Measurements from ENCODE around the gene NOC2L. TPM values are rescaled to one million over a fixed set of nuclear protein-coding genes. Genes with fewer than 3 reads are reported as not detected.
A peak's percentile ranks its signal among the peaks of the same experiment; 100 is the strongest.

Gene NOC2L
- total RNA-seq, 1 experiment from 2014 or later: 93.4 TPM

DNA sequence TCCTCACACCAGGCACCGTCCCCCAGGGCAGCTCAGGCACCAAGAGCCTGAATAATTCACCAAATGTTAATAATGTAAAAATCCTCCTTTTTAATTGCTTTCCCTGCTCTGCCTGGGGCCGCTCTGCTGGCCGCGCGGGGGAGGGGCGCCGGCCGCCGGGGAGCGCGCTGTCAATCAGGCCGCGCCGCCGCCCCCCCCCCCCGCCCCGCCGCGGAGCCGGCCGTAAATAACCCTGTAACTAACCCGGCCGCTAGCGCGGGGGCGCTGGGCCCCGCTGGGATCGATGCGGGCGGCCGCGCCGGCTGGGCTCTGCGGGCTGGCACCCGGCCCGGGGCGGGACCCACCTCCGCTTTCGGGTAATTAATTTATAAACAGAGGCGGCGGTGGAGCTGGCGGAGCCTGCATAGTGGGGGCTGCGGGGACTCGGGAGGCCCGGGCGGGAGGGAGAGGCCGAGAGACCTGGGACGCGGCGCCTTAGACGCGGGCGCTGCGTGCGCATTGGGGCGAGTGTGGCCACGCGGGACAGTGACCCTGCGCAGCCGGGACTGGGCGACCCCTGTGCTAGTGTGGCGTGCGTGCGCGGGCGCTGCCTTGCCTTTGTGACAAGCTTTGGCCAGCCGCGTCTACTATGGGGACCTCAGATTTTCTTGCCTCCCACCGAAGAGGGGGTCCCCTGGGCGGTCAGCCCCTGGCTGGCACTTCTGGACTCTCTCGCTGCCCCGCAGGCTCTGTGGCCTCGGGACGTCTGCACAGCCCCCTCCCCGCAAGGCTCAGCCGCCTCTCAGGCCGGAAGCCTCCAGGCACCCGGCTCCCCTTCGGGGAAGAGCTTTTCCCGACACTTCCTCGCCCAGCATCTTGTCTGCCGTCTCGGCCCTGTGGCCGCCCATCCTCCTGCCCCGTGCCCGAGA is 18.7 kb downstream of the NOC2L start:
- Mint-ChIP-seq H3K27ac (ENCODE audit: unreplicated experiment) (no peak overlapping the region), H3K36me3 (ENCODE audit: insufficient read depth, unreplicated experiment) (peaks cover 22% of the 10 kb centered on the region), H3K4me1 (ENCODE audit: low read depth, unreplicated experiment) (no peaks in the 10 kb centered on the region), H3K4me3 (ENCODE audit: unreplicated experiment) (peak overlapping the region; percentile 68), H3K27me3 (ENCODE audit: insufficient read depth, unreplicated experiment) (peaks cover 6% of the 10 kb centered on the region), H3K9me3 (ENCODE audit: unreplicated experiment) (no peaks in the 10 kb centered on the region)
- ChIA-PET POLR2A (no interaction called here), CTCF (interaction anchor here (2.1 kb wide), 1 partner anchor 36 kb away, joined by 8 read pairs; no protein-coding TSS in a partner anchor)
- peaks cover 20% of the 10 kb centered on the region for H3K4me1 ChIP-seq
- TF ChIP-seq CTCF (IDR thresholded peaks at IDR 0.05; ENCODE audit: insufficient read depth in 1 of 2, low read depth in 1 of 2, low read length in 1 of 2, severe bottlenecking in 1 of 2, unreplicated experiment in 1 of 2): no peak
- H3K4me3 ChIP-seq (ENCODE audit: low read depth, low read length): peak overlapping the region; percentile 27
- intact Hi-C loops (cut with micrococcal nuclease; ENCODE audit: unreplicated experiment): no loop called here
- no peaks in the 10 kb centered on the region for H3K9me3 ChIP-seq
- H3K27me3 ChIP-seq (replicated peaks; ENCODE audit: control insufficient read depth, insufficient read depth, low read length): peaks cover 5% of the 10 kb centered on the region; the same call in 1 of the 2 replicates
- no peaks in the 10 kb centered on the region for H3K36me3 ChIP-seq (ENCODE audit: control insufficient read depth, insufficient read depth, low read length)
- BruUV-seq (replicated peaks): no TSS peak
- DNase-seq: no peak

GRCh38 chr1:939511-940106 is 19.4 kb downstream of the NOC2L start:
- Mint-ChIP-seq H3K27ac (ENCODE audit: unreplicated experiment) (no peak overlapping the region), H3K27me3 (ENCODE audit: insufficient read depth, unreplicated experiment) (peaks cover 6% of the 10 kb centered on the region), H3K4me1 (ENCODE audit: low read depth, unreplicated experiment) (peaks cover 6% of the 10 kb centered on the region), H3K9me3 (ENCODE audit: unreplicated experiment) (no peaks in the 10 kb centered on the region), H3K36me3 (ENCODE audit: insufficient read depth, unreplicated experiment) (peaks cover 16% of the 10 kb centered on the region), H3K4me3 (ENCODE audit: unreplicated experiment) (peak overlapping the region; percentile 68)
- intact Hi-C loops (cut with micrococcal nuclease; ENCODE audit: unreplicated experiment): loop anchor here (5.0 kb wide), 1 partner anchor 37 kb away; no protein-coding TSS in a partner anchor
- no peak for TF ChIP-seq CTCF (IDR thresholded peaks at IDR 0.05; ENCODE audit: insufficient read depth in 1 of 2, low read depth in 1 of 2, low read length in 1 of 2, severe bottlenecking in 1 of 2, unreplicated experiment in 1 of 2)
- POLR2A ChIA-PET: no interaction called here
- CTCF ChIA-PET: interaction anchor here (0.6 to 2.1 kb wide), 2 partner anchors 30 to 35 kb away, joined by 5 to 8 read pairs; no protein-coding TSS in a partner anchor
- Histone ChIP-seq H3K27me3 (replicated peaks; ENCODE audit: control insufficient read depth, insufficient read depth, low read length) (peaks cover 6% of the 10 kb centered on the region; the same call in 1 of the 2 replicates), H3K4me3 (ENCODE audit: low read depth, low read length) (no peak overlapping the region), H3K4me1 (peaks cover 20% of the 10 kb centered on the region), H3K36me3 (ENCODE audit: control insufficient read depth, insufficient read depth, low read length) (no peaks in the 10 kb centered on the region), H3K9me3 (no peaks in the 10 kb centered on the region)
- no peak for DNase-seq
- BruUV-seq (replicated peaks): no TSS peak

DNA sequence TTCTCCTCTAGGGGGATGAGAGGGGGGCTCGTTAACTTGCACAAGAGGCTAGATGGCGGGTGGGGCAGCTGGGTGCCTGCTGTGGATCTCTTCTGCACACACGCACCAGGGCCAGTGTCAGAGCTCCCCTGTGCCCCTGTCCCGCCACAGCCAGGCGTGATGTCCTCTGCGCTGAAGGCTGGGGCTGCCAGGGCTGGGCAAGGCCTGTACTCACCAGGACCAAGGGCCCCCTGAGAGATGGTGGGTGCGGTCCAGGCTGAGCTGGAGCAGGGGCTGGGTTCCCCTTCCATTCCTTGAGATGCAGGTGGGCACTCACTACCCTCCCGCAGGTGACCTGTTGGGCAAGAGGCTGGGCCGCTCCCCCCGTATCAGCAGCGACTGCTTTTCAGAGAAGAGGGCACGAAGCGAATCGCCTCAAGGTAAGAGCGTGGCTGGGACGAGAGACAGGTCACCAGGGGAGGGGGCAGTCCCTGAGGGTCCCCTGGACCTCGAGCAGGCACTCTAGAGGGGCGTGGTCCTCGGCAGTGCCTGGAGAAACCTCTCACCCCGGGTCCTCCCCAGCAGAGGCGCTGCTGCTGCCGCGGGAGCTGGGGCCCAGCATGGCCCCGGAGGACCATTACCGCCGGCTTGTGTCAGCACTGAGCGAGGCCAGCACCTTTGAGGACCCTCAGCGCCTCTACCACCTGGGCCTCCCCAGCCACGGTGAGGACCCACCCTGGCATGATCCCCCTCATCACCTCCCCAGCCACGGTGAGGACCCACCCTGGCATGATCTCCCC is 20.2 kb downstream of the NOC2L start:
- Histone ChIP-seq H3K4me1 (peaks cover 20% of the 10 kb centered on the region), H3K27me3 (replicated peaks; ENCODE audit: control insufficient read depth, insufficient read depth, low read length) (peaks cover 6% of the 10 kb centered on the region; the same call in 1 of the 2 replicates), H3K36me3 (ENCODE audit: control insufficient read depth, insufficient read depth, low read length) (no peaks in the 10 kb centered on the region), H3K9me3 (no peaks in the 10 kb centered on the region), H3K4me3 (ENCODE audit: low read depth, low read length) (no peak overlapping the region)
- CTCF ChIA-PET: interaction anchor here (0.6 to 2.1 kb wide), 8 partner anchors 19 to 143 kb away, joined by 3 to 10 read pairs (median 6); no protein-coding TSS in a partner anchor
- POLR2A ChIA-PET: no interaction called here
- Mint-ChIP-seq H3K9me3 (ENCODE audit: unreplicated experiment) (no peaks in the 10 kb centered on the region), H3K36me3 (ENCODE audit: insufficient read depth, unreplicated experiment) (peaks cover 9% of the 10 kb centered on the region), H3K27me3 (ENCODE audit: insufficient read depth, unreplicated experiment) (peaks cover 6% of the 10 kb centered on the region), H3K4me1 (ENCODE audit: low read depth, unreplicated experiment) (peaks cover 6% of the 10 kb centered on the region), H3K4me3 (ENCODE audit: unreplicated experiment) (no peak overlapping the region), H3K27ac (ENCODE audit: unreplicated experiment) (no peak overlapping the region)
- no peak for DNase-seq
- TF ChIP-seq CTCF (IDR thresholded peaks at IDR 0.05; ENCODE audit: insufficient read depth in 1 of 2, low read depth in 1 of 2, low read length in 1 of 2, severe bottlenecking in 1 of 2, unreplicated experiment in 1 of 2): no peak
- intact Hi-C loops (cut with micrococcal nuclease; ENCODE audit: unreplicated experiment): loop anchor here (5.0 kb wide), 1 partner anchor 37 kb away; no protein-coding TSS in a partner anchor
- no TSS peak for BruUV-seq (replicated peaks)
